ENCODE data around the gene DNAH10. TPM values are rescaled to one million over a fixed set of nuclear protein-coding genes. Genes with fewer than 3 reads are reported as not detected.

DNAH10 gene
- total and polyA plus RNA-seq, 10 of the 15 experiments (the other 5 are each of a cell fraction or from before 2014, with no cell fraction given) = 0.01 to 0.32 (median 0.06) TPM

GRCh38 chr12:123973552-123974341 is 211.6 kb downstream of the DNAH10 start (continued):
- TF ChIP-seq MLLT1 (IDR thresholded peaks at IDR 0.05) (0 out of 2 replicates have a peak, but pooled peaks have one; percentile 9), NRF1 (conservative IDR thresholded peaks at IDR 0.05; ENCODE audit: low read depth, low read length) (no peak)

- Histone ChIP-seq H4K20me1 (ENCODE audit: control insufficient read depth, insufficient read depth) (no peaks in the 10 kb centered on the region), H3K4me2 (ENCODE audit: control insufficient read depth, insufficient read depth) (no peak overlapping the region), H3K27ac (ENCODE audit: control insufficient read depth, insufficient read depth) (no peak overlapping the region), H3K4me1 (ENCODE audit: control insufficient read depth, insufficient read depth, low read length) (no peaks in the 10 kb centered on the region; the same call in 1 of the 2 replicates), H2AFZ (ENCODE audit: control insufficient read depth, low read depth, low read length) (no peak overlapping the region), H3K9ac (ENCODE audit: control insufficient read depth, insufficient read depth, low read length) (no peak overlapping the region), H3K79me2 (ENCODE audit: control insufficient read depth, insufficient read depth, low read length) (peaks cover 14% of the 10 kb centered on the region), H3K27me3 (replicated peaks in 1 of 2; ENCODE audit: control insufficient read depth in 2 of 2, insufficient read depth in 2 of 2, low read length in 1 of 2) (no peaks in the 10 kb centered on the region), H3K4me3 (no peak overlapping the region), H3K9me3 (replicated peaks; ENCODE audit: control insufficient read depth, insufficient read depth, low read length) (no peaks in the 10 kb centered on the region), H3K36me3 (ENCODE audit: control insufficient read depth in 2 of 2, insufficient read depth in 2 of 2, low read length in 1 of 2) (peaks cover 0 to 7% of the 10 kb centered on the region in 2 experiments; a peak in 3 of 4 replicates)
- no peak for ATAC-seq
- RAD21 ChIA-PET (ENCODE audit: unreplicated experiment) = interaction anchor here (1.1 to 1.2 kb wide), 2 partner anchors 9 to 21 kb away, joined by 3 read pairs; no protein-coding TSS in a partner anchor
- SMC1A ChIA-PET (ENCODE audit: uncharacterized antibody, unreplicated experiment) = interaction anchor here (1.6 kb wide), 1 partner anchor 10 kb away, joined by 5 read pairs; no protein-coding TSS in a partner anchor
- CTCF ChIA-PET = interaction anchor here (0.8 to 1.1 kb wide), 3 partner anchors 8 to 73 kb away, joined by 3 read pairs; no protein-coding TSS in a partner anchor
- POLR2A ChIA-PET = interaction anchor here (1.4 kb wide), 1 partner anchor 11 kb away, joined by 6 read pairs; no protein-coding TSS in a partner anchor
- intact Hi-C loops (cut with micrococcal nuclease; ENCODE audit: unreplicated experiment) = no loop called here
- 98% methylated on average over 7 of the region's 7 CpGs for WGBS (ENCODE audit: insufficient coverage, insufficient replicate concordance, low lambda C conversion rate, missing lambda C conversion rate)
- no peak for DNase-seq (ENCODE audit: low read depth, low spot score)
- BruUV-seq (replicated peaks) = no TSS peak
- FAIRE-seq = no peak
- in situ Hi-C loops (cut with MboI) = no loop called here
- TF ChIP-seq SKIL (IDR thresholded peaks at IDR 0.05; ENCODE audit: low read depth, poor library complexity, severe bottlenecking) (no peak), ATF2 (IDR thresholded peaks at IDR 0.05; ENCODE audit: low read length) (no peak), ZNF592 (IDR thresholded peaks at IDR 0.05) (no peak)
These were observed 214.2 kb downstream of the DNAH10 start for GRCh38 chr12:123976227-123976826.
